ENCODE results near the gene EXOC8. TPM values are rescaled to one million over a fixed set of nuclear protein-coding genes. Genes with fewer than 3 reads are reported as not detected.

Gene EXOC8
- total and polyA plus RNA-seq, 2 donors (not counting 3 experiments of a cell fraction or from before 2014, with no cell fraction given): 2.8 to 13.2 TPM

- H3K79me2 ChIP-seq (ENCODE audit: control insufficient read depth, insufficient read depth, low read length): no peaks in the 10 kb centered on the region
- no peak overlapping the region for H2AFZ ChIP-seq (ENCODE audit: low read depth, low read length)
- no peak overlapping the region for H3K4me3 ChIP-seq (replicated peaks in 1 of 3; ENCODE audit: insufficient read depth in 1 of 3, low read depth in 1 of 3, low read length in 3 of 3)
- no peaks in the 10 kb centered on the region for H3K27me3 ChIP-seq (ENCODE audit: control insufficient read depth in 2 of 2, insufficient read depth in 2 of 2, low read length in 2 of 2)
- dilution Hi-C loops (cut with MboI; ENCODE audit: extremely low pct_ligation_motif_present, low sequenced_read_pairs) (no loop called here), intact Hi-C loops (cut with micrococcal nuclease) (no loop called here)
- no peak for FAIRE-seq
- H4K20me1 ChIP-seq (replicated peaks; ENCODE audit: control insufficient read depth, extremely low read depth, insufficient read depth, low read length): no peaks in the 10 kb centered on the region
- no peak for DNase-seq (ENCODE audit: low read depth, low spot score)
- no peaks in the 10 kb centered on the region for H3K36me3 ChIP-seq (ENCODE audit: control insufficient read depth in 2 of 2, extremely low read depth in 1 of 2, insufficient read depth in 2 of 2, low read length in 2 of 2)
- TF ChIP-seq POLR2AphosphoS5 (IDR thresholded peaks at IDR 0.05; ENCODE audit: insufficient read depth, low read depth, low read length) (no peak), MAX (IDR thresholded peaks at IDR 0.05; ENCODE audit: insufficient read depth, insufficient read length) (no peak), POLR2A (IDR thresholded peaks at IDR 0.05; ENCODE audit: low read depth, low read length) (no peak), GATA2 (IDR thresholded peaks at IDR 0.05; ENCODE audit: insufficient read depth, insufficient read length, low read depth, low read length) (no peak), MYC (IDR thresholded peaks at IDR 0.05; ENCODE audit: low read depth, low read length) (no peak), FOS (IDR thresholded peaks at IDR 0.05; ENCODE audit: borderline replicate concordance, insufficient read depth, low read length) (no peak), EZH2 (IDR thresholded peaks at IDR 0.05; ENCODE audit: borderline replicate concordance, low read depth, low read length, severe bottlenecking) (no peak), CTCF (IDR thresholded peaks at IDR 0.05; ENCODE audit: extremely low read depth in 1 of 2, insufficient read depth in 1 of 2, low read depth in 1 of 2, low read length in 2 of 2) (no peak), JUN (IDR thresholded peaks at IDR 0.05; ENCODE audit: borderline replicate concordance, insufficient read depth, insufficient read length, low read depth) (no peak)
- POLR2A ChIA-PET: no interaction called here
- H3K9me3 ChIP-seq (replicated peaks; ENCODE audit: control insufficient read depth, insufficient read depth, low read length): no peaks in the 10 kb centered on the region
- H3K4me1 ChIP-seq (ENCODE audit: control insufficient read depth, extremely low read depth, insufficient read depth, low read length): no peaks in the 10 kb centered on the region
- CTCF ChIA-PET: no interaction called here
- no peak overlapping the region for H3K4me2 ChIP-seq (ENCODE audit: insufficient read depth, low read length)
- no peak overlapping the region for H3K9ac ChIP-seq (replicated peaks; ENCODE audit: extremely low read depth, insufficient read depth, low read length)
- no peak overlapping the region for H3K27ac ChIP-seq (ENCODE audit: insufficient read depth, low read depth, low read length)
- no TSS peak for BruUV-seq (replicated peaks)
- no peaks in the 10 kb centered on the region for H3K9me1 ChIP-seq (replicated peaks; ENCODE audit: control insufficient read depth, extremely low read depth, insufficient read depth, low read length)
These were observed 51.0 kb downstream of the EXOC8 start for GRCh38 chr1:231286603-231287002.

Measured in endothelial cell of umbilical vein (primary cell).